22Rv1 (cell line): ENCODE results near the gene ACAD10.

ENCODE experiments used
- CTCF ChIP-seq: fragments of 450-650 bp; IDR thresholded peaks from 2 replicates; pipeline ENCODE4 v1.5.1; 2017; ENCODE audit warnings: mild to moderate bottlenecking
- ZFX ChIP-seq: fragments of 450-650 bp; IDR thresholded peaks from 2 replicates; pipeline ENCODE4 v1.6.1; 2017; ENCODE audit warnings: antibody characterized with exemption, borderline replicate concordance

DNA sequence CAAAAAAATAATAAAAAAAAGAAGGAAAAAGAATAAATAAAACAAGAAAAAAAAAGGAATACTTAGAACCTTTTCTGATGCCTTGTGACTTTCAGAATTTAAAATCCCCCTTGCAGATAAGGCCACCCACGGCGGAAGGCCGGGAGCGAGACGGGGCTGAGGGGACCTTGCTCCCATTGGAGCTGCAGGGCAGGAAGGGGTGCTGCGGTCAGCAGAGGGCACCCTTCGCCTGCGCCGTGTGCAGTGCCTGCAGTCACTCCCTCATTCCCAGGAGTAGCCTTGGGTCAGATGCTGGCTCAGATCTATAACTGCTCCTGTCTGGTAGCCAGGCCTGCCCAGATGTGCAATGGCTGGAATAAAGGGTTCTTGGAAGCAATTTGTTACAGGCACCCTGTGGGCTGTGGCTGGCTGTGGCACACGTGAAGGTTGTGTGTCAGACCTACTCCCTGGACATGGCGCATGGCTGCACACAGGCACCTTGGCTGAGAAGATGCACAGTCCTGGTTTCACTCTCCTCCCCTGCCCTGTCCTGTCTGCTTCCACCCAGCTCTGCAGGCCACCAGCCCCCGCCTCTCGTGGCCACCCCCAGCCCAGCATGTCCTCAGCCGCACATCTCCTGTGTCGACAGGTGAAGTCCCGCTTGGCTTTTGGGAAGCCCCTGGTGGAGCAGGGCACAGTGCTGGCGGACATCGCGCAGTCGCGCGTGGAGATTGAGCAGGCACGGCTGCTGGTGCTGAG is 67.5 kb downstream of the ACAD10 start:
- TF ChIP-seq CTCF (peak; percentile 89), ZFX (no peak)
